Measurements from ENCODE around the gene USF2. TPM values are rescaled to one million over a fixed set of nuclear protein-coding genes. Genes with fewer than 3 reads are reported as not detected.
"Not testable (repeated sequence)": the region's sequence is repeated elsewhere in the genome, so short reads cannot be mapped to it uniquely, and the experiment has no call there.

USF2 gene
- total and polyA plus RNA-seq, 2 donors (not counting 1 experiment from before 2014, with no cell fraction given): 53.8 to 74.9 TPM

- no peaks in the 10 kb centered on the region for H3K9me3 ChIP-seq (ENCODE audit: control insufficient read depth, insufficient read depth, low read depth, low read length)
- no peak for DNase-seq (ENCODE audit: low read depth in 2 of 2)
- no peak overlapping the region for H2AFZ ChIP-seq (ENCODE audit: low read length)
- no peak for TF ChIP-seq EZH2 (IDR thresholded peaks at IDR 0.05; ENCODE audit: low read length, missing control alignments)
- TF ChIP-seq CTCF (conservative IDR thresholded peaks at IDR 0.05 in 1 of 2, IDR thresholded peaks at IDR 0.05 in 1 of 2; ENCODE audit: low read depth in 1 of 2, low read length in 2 of 2): no peak
- H3K4me3 ChIP-seq (replicated peaks in 1 of 4; ENCODE audit: control extremely low read depth in 1 of 4, insufficient read depth in 1 of 4, low read depth in 3 of 4, low read length in 4 of 4): no peak overlapping the region
- no peaks in the 10 kb centered on the region for H3K79me2 ChIP-seq (ENCODE audit: control insufficient read depth, insufficient read depth, low read length)
- H3K4me2 ChIP-seq (ENCODE audit: extremely low read depth, insufficient read depth, low read length): no peak overlapping the region
- no peaks in the 10 kb centered on the region for H3K36me3 ChIP-seq (ENCODE audit: control insufficient read depth, insufficient read depth, low read length)
- no peaks in the 10 kb centered on the region for H3K27me3 ChIP-seq (ENCODE audit: control insufficient read depth, insufficient read depth, low read length)
- H3K9ac ChIP-seq (ENCODE audit: insufficient read depth, low read length): no peak overlapping the region
- no peaks in the 10 kb centered on the region for H3K4me1 ChIP-seq (ENCODE audit: control insufficient read depth, extremely low read depth, insufficient read depth, low read length)
- H3K27ac ChIP-seq (ENCODE audit: insufficient read depth, low read length): no peak overlapping the region
- H4K20me1 ChIP-seq (ENCODE audit: control insufficient read depth, extremely low read depth, insufficient read depth, low read length): no peaks in the 10 kb centered on the region
These were observed 15.7 kb downstream of the USF2 start for GRCh38 chr19:35284153-35285094.

GRCh38 chr19:35285095-35285449 lies 16.3 kb downstream of the USF2 start:
- Histone ChIP-seq H3K27me3 (ENCODE audit: control insufficient read depth, insufficient read depth, low read length) (no peaks in the 10 kb centered on the region), H3K79me2 (ENCODE audit: control insufficient read depth, insufficient read depth, low read length) (no peaks in the 10 kb centered on the region), H4K20me1 (ENCODE audit: control insufficient read depth, extremely low read depth, insufficient read depth, low read length) (no peaks in the 10 kb centered on the region), H3K9me3 (ENCODE audit: control insufficient read depth, insufficient read depth, low read depth, low read length) (no peaks in the 10 kb centered on the region), H3K4me3 (replicated peaks in 1 of 4; ENCODE audit: control extremely low read depth in 1 of 4, insufficient read depth in 1 of 4, low read depth in 3 of 4, low read length in 4 of 4) (no peak overlapping the region), H3K27ac (ENCODE audit: insufficient read depth, low read length) (no peak overlapping the region), H3K4me2 (ENCODE audit: extremely low read depth, insufficient read depth, low read length) (no peak overlapping the region), H3K9ac (ENCODE audit: insufficient read depth, low read length) (no peak overlapping the region), H3K36me3 (ENCODE audit: control insufficient read depth, insufficient read depth, low read length) (no peaks in the 10 kb centered on the region), H3K4me1 (ENCODE audit: control insufficient read depth, extremely low read depth, insufficient read depth, low read length) (no peaks in the 10 kb centered on the region), H2AFZ (ENCODE audit: low read length) (no peak overlapping the region)
- DNase-seq (ENCODE audit: low read depth in 2 of 2): no peak
- TF ChIP-seq CTCF (conservative IDR thresholded peaks at IDR 0.05 in 1 of 2, IDR thresholded peaks at IDR 0.05 in 1 of 2; ENCODE audit: low read depth in 1 of 2, low read length in 2 of 2): no peak
- TF ChIP-seq EZH2 (IDR thresholded peaks at IDR 0.05; ENCODE audit: low read length, missing control alignments): no peak

- not testable (repeated sequence) for H3K9me3 ChIP-seq (ENCODE audit: control insufficient read depth, insufficient read depth, low read depth, low read length); H3K4me2 ChIP-seq (ENCODE audit: extremely low read depth, insufficient read depth, low read length); H3K9ac ChIP-seq (ENCODE audit: insufficient read depth, low read length); H3K4me3 ChIP-seq (replicated peaks in 1 of 4; ENCODE audit: control extremely low read depth in 1 of 4, insufficient read depth in 1 of 4, low read depth in 3 of 4, low read length in 4 of 4); H2AFZ ChIP-seq (ENCODE audit: low read length); H3K36me3 ChIP-seq (ENCODE audit: control insufficient read depth, insufficient read depth, low read length); DNase-seq (ENCODE audit: low read depth in 2 of 2); H3K27me3 ChIP-seq (ENCODE audit: control insufficient read depth, insufficient read depth, low read length); H3K4me1 ChIP-seq (ENCODE audit: control insufficient read depth, extremely low read depth, insufficient read depth, low read length); H3K79me2 ChIP-seq (ENCODE audit: control insufficient read depth, insufficient read depth, low read length); H3K27ac ChIP-seq (ENCODE audit: insufficient read depth, low read length); H4K20me1 ChIP-seq (ENCODE audit: control insufficient read depth, extremely low read depth, insufficient read depth, low read length)
These were observed 16.7 kb downstream of the USF2 start for GRCh38 chr19:35285465-35285864.

- not testable (repeated sequence) for H4K20me1 ChIP-seq (ENCODE audit: control insufficient read depth, extremely low read depth, insufficient read depth, low read length); H3K27ac ChIP-seq (ENCODE audit: insufficient read depth, low read length); H3K36me3 ChIP-seq (ENCODE audit: control insufficient read depth, insufficient read depth, low read length); H3K79me2 ChIP-seq (ENCODE audit: control insufficient read depth, insufficient read depth, low read length); H2AFZ ChIP-seq (ENCODE audit: low read length); H3K4me3 ChIP-seq (replicated peaks in 1 of 4; ENCODE audit: control extremely low read depth in 1 of 4, insufficient read depth in 1 of 4, low read depth in 3 of 4, low read length in 4 of 4); H3K9ac ChIP-seq (ENCODE audit: insufficient read depth, low read length); DNase-seq (ENCODE audit: low read depth in 2 of 2); H3K4me2 ChIP-seq (ENCODE audit: extremely low read depth, insufficient read depth, low read length); H3K27me3 ChIP-seq (ENCODE audit: control insufficient read depth, insufficient read depth, low read length); H3K4me1 ChIP-seq (ENCODE audit: control insufficient read depth, extremely low read depth, insufficient read depth, low read length); H3K9me3 ChIP-seq (ENCODE audit: control insufficient read depth, insufficient read depth, low read depth, low read length)
These were observed 17.3 kb downstream of the USF2 start for GRCh38 chr19:35286101-35286500.
